ENCODE measurements around the gene CYP26C1.

CYP26C1 gene, protein sequence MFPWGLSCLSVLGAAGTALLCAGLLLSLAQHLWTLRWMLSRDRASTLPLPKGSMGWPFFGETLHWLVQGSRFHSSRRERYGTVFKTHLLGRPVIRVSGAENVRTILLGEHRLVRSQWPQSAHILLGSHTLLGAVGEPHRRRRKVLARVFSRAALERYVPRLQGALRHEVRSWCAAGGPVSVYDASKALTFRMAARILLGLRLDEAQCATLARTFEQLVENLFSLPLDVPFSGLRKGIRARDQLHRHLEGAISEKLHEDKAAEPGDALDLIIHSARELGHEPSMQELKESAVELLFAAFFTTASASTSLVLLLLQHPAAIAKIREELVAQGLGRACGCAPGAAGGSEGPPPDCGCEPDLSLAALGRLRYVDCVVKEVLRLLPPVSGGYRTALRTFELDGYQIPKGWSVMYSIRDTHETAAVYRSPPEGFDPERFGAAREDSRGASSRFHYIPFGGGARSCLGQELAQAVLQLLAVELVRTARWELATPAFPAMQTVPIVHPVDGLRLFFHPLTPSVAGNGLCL

DNA sequence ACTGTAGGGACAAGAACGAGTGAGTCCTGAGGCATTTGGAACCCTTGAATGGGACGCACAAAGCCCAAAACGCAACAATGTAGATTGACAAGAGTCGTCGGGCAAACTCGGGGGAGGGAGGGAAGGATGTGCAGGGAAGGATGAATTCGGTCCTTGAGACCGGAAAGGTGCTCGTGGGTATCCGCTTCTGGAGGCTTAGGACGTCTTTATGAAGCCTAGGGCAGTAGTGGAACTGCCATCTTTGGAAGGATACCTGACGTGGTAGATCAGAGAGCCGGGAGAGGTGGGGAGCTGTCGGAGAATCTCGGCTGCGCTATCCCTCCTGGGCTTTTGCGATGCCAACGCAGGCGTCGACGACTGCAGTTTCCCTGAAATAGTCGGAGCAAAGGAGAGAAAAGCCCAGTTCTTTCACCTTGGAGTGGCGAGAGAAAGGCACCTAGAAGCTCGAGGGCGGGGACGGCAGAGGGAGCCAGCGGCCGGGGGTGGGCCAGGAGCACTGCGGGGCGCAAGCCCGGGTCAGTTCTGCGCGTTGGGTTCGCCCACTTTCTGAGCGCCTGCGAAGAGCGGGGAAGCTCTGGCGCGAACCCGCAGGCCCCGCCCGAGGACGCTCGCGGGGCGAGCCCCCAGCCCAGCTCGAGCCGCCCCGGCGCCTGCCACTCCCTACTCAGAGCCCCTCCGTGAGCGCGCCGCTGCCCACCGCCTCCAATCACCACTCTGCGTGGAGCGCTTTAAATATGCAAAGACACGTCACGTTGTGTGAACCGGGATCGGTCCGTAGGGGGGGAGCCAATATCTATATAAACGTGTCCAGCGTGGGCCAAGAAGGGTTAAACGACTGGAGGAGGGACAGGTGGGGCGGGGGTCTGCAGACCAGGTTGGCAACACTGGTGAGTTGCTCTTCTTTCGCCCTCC, at the start of gene CYP26C1:
Gene CYP26C1, plus strand, starts transcription at position 824 of the 912 bp plus-strand sequence. CDS start 466 bp downstream, outside the sequence.
- TF ChIP-seq TCF12 (IDR thresholded peaks at IDR 0.05; ENCODE audit: low read depth) (no peak), RAD21 (IDR thresholded peaks at IDR 0.05; ENCODE audit: low read depth) (no peak), TEAD4 (IDR thresholded peaks at IDR 0.05) (no peak), NFIC (IDR thresholded peaks at IDR 0.05) (no peak), EGR1 (IDR thresholded peaks at IDR 0.05) (no peak), YY1 (IDR thresholded peaks at IDR 0.05; ENCODE audit: low read depth) (no peak), ZBTB7A (IDR thresholded peaks at IDR 0.05; ENCODE audit: low read depth) (no peak)
- TF ChIP-seq, protein P1, sequence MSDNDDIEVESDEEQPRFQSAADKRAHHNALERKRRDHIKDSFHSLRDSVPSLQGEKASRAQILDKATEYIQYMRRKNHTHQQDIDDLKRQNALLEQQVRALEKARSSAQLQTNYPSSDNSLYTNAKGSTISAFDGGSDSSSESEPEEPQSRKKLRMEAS (IDR thresholded peaks at IDR 0.05): no peak
- TF ChIP-seq, protein P2, sequence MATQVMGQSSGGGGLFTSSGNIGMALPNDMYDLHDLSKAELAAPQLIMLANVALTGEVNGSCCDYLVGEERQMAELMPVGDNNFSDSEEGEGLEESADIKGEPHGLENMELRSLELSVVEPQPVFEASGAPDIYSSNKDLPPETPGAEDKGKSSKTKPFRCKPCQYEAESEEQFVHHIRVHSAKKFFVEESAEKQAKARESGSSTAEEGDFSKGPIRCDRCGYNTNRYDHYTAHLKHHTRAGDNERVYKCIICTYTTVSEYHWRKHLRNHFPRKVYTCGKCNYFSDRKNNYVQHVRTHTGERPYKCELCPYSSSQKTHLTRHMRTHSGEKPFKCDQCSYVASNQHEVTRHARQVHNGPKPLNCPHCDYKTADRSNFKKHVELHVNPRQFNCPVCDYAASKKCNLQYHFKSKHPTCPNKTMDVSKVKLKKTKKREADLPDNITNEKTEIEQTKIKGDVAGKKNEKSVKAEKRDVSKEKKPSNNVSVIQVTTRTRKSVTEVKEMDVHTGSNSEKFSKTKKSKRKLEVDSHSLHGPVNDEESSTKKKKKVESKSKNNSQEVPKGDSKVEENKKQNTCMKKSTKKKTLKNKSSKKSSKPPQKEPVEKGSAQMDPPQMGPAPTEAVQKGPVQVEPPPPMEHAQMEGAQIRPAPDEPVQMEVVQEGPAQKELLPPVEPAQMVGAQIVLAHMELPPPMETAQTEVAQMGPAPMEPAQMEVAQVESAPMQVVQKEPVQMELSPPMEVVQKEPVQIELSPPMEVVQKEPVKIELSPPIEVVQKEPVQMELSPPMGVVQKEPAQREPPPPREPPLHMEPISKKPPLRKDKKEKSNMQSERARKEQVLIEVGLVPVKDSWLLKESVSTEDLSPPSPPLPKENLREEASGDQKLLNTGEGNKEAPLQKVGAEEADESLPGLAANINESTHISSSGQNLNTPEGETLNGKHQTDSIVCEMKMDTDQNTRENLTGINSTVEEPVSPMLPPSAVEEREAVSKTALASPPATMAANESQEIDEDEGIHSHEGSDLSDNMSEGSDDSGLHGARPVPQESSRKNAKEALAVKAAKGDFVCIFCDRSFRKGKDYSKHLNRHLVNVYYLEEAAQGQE (IDR thresholded peaks at IDR 0.05; ENCODE audit: low read depth): no peak
- TF ChIP-seq, protein P3, sequence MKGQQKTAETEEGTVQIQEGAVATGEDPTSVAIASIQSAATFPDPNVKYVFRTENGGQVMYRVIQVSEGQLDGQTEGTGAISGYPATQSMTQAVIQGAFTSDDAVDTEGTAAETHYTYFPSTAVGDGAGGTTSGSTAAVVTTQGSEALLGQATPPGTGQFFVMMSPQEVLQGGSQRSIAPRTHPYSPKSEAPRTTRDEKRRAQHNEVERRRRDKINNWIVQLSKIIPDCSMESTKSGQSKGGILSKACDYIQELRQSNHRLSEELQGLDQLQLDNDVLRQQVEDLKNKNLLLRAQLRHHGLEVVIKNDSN (IDR thresholded peaks at IDR 0.05): no peak

DNA sequence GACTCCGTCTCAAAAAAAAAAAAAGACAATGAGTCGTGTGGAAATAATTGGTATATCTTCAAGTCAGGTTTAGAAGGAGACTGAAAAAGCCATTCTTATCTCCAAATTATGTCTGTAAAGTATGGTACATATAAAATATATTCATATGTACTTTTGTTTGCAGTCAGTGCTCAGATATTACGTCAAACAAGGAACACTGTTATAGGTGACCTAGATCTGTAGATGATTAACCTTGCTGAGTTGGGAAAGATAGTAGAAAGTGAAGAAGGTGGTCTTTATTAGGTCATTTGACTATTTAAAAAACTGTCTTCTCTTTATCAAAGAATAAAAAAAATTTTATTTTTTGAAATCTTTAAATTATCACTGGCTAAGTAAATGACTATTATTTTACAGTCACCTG, 44.9 kb upstream of the CYP26C1 start:
- TF ChIP-seq EP300 (IDR thresholded peaks at IDR 0.05; ENCODE audit: borderline replicate concordance) (no peak), NFIC (IDR thresholded peaks at IDR 0.05) (no peak), CREB1 (IDR thresholded peaks at IDR 0.05; ENCODE audit: low read depth) (no peak), TAF1 (IDR thresholded peaks at IDR 0.05; ENCODE audit: low read depth) (no peak), YY1 (IDR thresholded peaks at IDR 0.05; ENCODE audit: low read depth) (no peak), TEAD4 (IDR thresholded peaks at IDR 0.05) (no peak), ZBTB7A (IDR thresholded peaks at IDR 0.05; ENCODE audit: low read depth) (no peak), FOXM1 (IDR thresholded peaks at IDR 0.05; ENCODE audit: borderline replicate concordance, low read depth) (no peak), TCF12 (IDR thresholded peaks at IDR 0.05; ENCODE audit: low read depth) (no peak), EGR1 (IDR thresholded peaks at IDR 0.05) (no peak), RAD21 (IDR thresholded peaks at IDR 0.05; ENCODE audit: low read depth) (no peak), CEBPB (IDR thresholded peaks at IDR 0.05) (no peak)
- TF ChIP-seq, protein P2 (IDR thresholded peaks at IDR 0.05; ENCODE audit: low read depth): no peak
- TF ChIP-seq, protein P1 (IDR thresholded peaks at IDR 0.05): no peak
- TF ChIP-seq, protein P3 (IDR thresholded peaks at IDR 0.05): no peak

DNA sequence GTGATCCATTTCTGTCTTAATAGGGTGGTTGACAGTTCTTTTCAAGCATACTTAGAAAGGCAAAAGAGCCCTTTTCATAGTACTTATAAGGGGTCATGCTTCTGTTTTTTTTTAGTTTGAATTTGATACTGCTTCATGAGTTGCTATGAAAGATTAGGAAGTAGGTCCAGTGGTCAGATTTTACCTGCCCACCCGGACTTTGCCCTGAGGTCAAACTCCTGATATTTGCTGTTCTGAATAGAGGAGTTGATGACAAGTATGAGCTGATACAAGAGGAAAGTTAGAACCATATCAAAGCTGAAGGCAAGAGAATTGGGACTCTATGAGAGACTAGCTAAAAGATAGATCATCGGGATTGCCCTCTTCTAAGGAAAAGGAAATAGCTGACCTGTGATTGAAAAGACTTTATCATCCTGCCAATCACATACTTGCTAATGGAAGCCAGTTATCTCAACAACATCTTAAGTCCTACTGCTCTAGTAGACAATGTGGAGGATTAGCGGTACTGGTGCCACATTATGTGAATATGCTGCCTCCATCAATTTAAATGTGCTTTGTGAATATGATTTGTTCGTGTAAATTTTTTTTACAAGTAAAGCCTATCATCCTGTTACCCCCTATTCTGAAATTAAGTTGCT, 37.5 kb upstream of the CYP26C1 start:
- TF ChIP-seq EGR1 (IDR thresholded peaks at IDR 0.05): no peak
- TF ChIP-seq TCF12 (IDR thresholded peaks at IDR 0.05; ENCODE audit: low read depth): no peak
- TF ChIP-seq ZBTB7A (IDR thresholded peaks at IDR 0.05; ENCODE audit: low read depth): no peak
- TF ChIP-seq TEAD4 (IDR thresholded peaks at IDR 0.05): no peak
- no peak for TF ChIP-seq TAF1 (IDR thresholded peaks at IDR 0.05; ENCODE audit: low read depth)
- TF ChIP-seq CREB1 (IDR thresholded peaks at IDR 0.05; ENCODE audit: low read depth): no peak
- TF ChIP-seq, protein P1 (IDR thresholded peaks at IDR 0.05): no peak
- TF ChIP-seq CEBPB (IDR thresholded peaks at IDR 0.05): no peak
- TF ChIP-seq FOXM1 (IDR thresholded peaks at IDR 0.05; ENCODE audit: borderline replicate concordance, low read depth): no peak

DNA sequence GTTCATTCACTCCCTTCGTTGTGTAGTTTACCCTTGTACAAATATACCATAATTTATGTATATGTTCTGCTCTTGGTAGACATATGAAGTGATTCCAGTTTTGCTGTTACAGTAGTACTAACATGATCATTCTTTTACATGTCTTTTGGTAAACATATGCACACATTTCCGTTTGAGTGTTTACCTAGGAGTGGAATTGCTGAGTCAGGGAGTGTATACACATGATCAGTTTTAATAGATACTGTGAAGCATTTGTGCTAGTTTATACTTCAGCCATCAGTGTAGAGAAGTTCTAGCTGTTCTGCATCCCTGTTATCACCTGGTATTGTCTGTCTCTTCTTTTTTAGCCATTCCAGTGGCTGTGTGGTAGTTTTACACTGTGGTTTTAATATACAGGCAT, 34.5 kb upstream of the CYP26C1 start:
- TF ChIP-seq, protein P2 (IDR thresholded peaks at IDR 0.05; ENCODE audit: low read depth): no peak
- TF ChIP-seq, protein P1 (IDR thresholded peaks at IDR 0.05): no peak
- no peak for TF ChIP-seq EGR1 (IDR thresholded peaks at IDR 0.05)
- TF ChIP-seq TAF1 (IDR thresholded peaks at IDR 0.05; ENCODE audit: low read depth): no peak
- TF ChIP-seq, protein P3 (IDR thresholded peaks at IDR 0.05): no peak

Measured in Ishikawa (cell line).